ENCODE data around the gene RTF1. TPM values are rescaled to one million over a fixed set of nuclear protein-coding genes. Genes with fewer than 3 reads are reported as not detected.
A peak's percentile ranks its signal among the peaks of the same experiment; 100 is the strongest.

The RTF1 gene
- total RNA-seq, 4 donors from 2014 or later = 22.0 to 66.9 (median 36.1) TPM

GRCh38 chr15:41498657-41499056 is 81.8 kb downstream of the RTF1 start:
- 88% methylated on average over 2 of the region's 2 CpGs for WGBS
- Histone ChIP-seq H3K9me3 (no peaks in the 10 kb centered on the region), H3K4me1 (peaks cover 49% of the 10 kb centered on the region), H3K27me3 (peaks cover 86% of the 10 kb centered on the region), H3K36me3 (no peaks in the 10 kb centered on the region), H3K4me3 (no peak overlapping the region), H3K27ac (no peak overlapping the region)
- no peak for DNase-seq (ENCODE audit: low spot score in 2 of 2)
- TF ChIP-seq, protein P1, sequence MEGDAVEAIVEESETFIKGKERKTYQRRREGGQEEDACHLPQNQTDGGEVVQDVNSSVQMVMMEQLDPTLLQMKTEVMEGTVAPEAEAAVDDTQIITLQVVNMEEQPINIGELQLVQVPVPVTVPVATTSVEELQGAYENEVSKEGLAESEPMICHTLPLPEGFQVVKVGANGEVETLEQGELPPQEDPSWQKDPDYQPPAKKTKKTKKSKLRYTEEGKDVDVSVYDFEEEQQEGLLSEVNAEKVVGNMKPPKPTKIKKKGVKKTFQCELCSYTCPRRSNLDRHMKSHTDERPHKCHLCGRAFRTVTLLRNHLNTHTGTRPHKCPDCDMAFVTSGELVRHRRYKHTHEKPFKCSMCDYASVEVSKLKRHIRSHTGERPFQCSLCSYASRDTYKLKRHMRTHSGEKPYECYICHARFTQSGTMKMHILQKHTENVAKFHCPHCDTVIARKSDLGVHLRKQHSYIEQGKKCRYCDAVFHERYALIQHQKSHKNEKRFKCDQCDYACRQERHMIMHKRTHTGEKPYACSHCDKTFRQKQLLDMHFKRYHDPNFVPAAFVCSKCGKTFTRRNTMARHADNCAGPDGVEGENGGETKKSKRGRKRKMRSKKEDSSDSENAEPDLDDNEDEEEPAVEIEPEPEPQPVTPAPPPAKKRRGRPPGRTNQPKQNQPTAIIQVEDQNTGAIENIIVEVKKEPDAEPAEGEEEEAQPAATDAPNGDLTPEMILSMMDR (IDR thresholded peaks at IDR 0.05) = no peak
- TF ChIP-seq POLR2AphosphoS5 (IDR thresholded peaks at IDR 0.05) (no peak), EP300 (IDR thresholded peaks at IDR 0.05) (no peak), POLR2A (IDR thresholded peaks at IDR 0.05) (no peak)

GRCh38 chr15:41499109-41499851 is 82.4 kb downstream of the RTF1 start:
- no peak for TF ChIP-seq POLR2A (IDR thresholded peaks at IDR 0.05)
- TF ChIP-seq EP300 (IDR thresholded peaks at IDR 0.05) = no peak
- TF ChIP-seq, protein P1 (IDR thresholded peaks at IDR 0.05) = no peak
- TF ChIP-seq POLR2AphosphoS5 (IDR thresholded peaks at IDR 0.05) = no peak
- 94% methylated on average over 6 of the region's 6 CpGs for WGBS

GRCh38 chr15:41501191-41501917 is 84.5 kb downstream of the RTF1 start:
- Histone ChIP-seq H3K27ac (no peak overlapping the region), H3K9me3 (no peaks in the 10 kb centered on the region), H3K4me1 (peaks cover 32% of the 10 kb centered on the region), H3K27me3 (peaks cover 71% of the 10 kb centered on the region), H3K4me3 (peak overlapping the region; percentile 33), H3K36me3 (no peaks in the 10 kb centered on the region)
- DNase-seq (ENCODE audit: low spot score in 2 of 2) = no peak
- WGBS = 13% methylated on average over 29 of the region's 56 CpGs
- TF ChIP-seq, protein P1 (IDR thresholded peaks at IDR 0.05) = no peak
- no peak for TF ChIP-seq POLR2AphosphoS5 (IDR thresholded peaks at IDR 0.05)
- no peak for TF ChIP-seq EP300 (IDR thresholded peaks at IDR 0.05)
- no peak for TF ChIP-seq POLR2A (IDR thresholded peaks at IDR 0.05)

More at GRCh38 chr15:41499109-41499851, 82.4 kb downstream of the RTF1 start:
- Histone ChIP-seq H3K4me3 (no peak overlapping the region), H3K36me3 (no peaks in the 10 kb centered on the region), H3K27ac (no peak overlapping the region), H3K9me3 (no peaks in the 10 kb centered on the region), H3K27me3 (peaks cover 86% of the 10 kb centered on the region), H3K4me1 (peaks cover 48% of the 10 kb centered on the region)
- DNase-seq (ENCODE audit: low spot score in 2 of 2) = no peak

DNA sequence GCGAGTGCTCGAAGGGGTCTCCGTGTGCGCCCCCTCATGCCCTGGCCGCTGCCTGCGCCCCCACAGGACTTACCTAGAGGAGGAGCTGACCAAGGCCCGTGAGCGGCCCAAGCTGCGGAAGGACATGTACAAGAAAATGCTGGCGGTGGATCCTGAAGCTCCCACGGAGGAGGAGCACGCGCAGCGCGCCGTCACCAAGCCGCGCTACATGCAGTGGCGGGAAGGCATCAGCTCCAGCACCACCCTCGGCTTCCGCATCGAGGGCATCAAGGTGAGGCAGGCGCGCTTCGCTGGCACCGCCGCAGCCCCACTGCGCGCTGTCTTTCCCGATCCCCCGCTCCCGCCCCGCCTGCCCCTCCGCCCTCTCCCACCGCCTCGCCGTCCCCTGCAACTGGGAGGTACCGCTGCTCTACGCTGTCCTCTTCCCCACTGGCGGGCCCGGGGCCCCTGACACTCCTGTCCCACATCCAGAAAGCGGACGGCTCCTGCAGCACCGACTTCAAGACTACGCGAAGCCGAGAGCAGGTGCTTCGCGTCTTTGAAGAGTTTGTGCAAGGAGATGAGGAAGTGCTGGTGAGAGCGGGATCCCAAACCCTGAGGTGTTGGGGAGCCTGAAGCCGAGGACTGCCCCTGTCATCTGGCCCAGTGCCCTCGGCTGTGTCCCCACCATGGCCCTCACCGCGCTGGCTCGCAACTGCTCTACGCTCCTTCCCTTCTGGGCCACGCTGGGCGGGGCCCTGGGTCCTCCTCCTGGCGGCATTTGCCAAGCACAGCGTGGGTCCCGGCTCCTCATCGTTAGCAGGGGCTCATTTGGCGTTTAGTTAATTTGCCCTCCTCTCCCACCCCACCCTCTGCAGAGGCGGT is 85.3 kb downstream of the RTF1 start:
- DNase-seq (ENCODE audit: low spot score in 2 of 2) = no peak
- Histone ChIP-seq H3K4me1 (peaks cover 32% of the 10 kb centered on the region), H3K36me3 (no peaks in the 10 kb centered on the region), H3K27me3 (peaks cover 68% of the 10 kb centered on the region), H3K27ac (no peak overlapping the region), H3K4me3 (peak overlapping the region; percentile 33), H3K9me3 (no peaks in the 10 kb centered on the region)
- 0% methylated on average over 21 of the region's 64 CpGs for WGBS
- TF ChIP-seq POLR2A (IDR thresholded peaks at IDR 0.05) = no peak
- TF ChIP-seq, protein P1 (IDR thresholded peaks at IDR 0.05) = no peak
- TF ChIP-seq EP300 (IDR thresholded peaks at IDR 0.05) = no peak
- no peak for TF ChIP-seq POLR2AphosphoS5 (IDR thresholded peaks at IDR 0.05)
